MM.1S (cell line): Measurements from ENCODE around the gene TTC28.
"Not testable (repeated sequence)": the region's sequence is repeated elsewhere in the genome, so short reads cannot be mapped to it uniquely, and the experiment has no call there.

ENCODE experiments used
- DNase-seq: peaks from one replicate; pipeline ENCODE4 v3.0.0-alpha.2; 2015
- H2AFZ ChIP-seq: fragments of 300-600 bp; sonication (generic); 2 replicates; pipeline ENCODE4 v1.6.0; 2016; ENCODE audit warnings: antibody characterized with exemption, low read length
- H3F3A ChIP-seq: fragments of 300-600 bp; sonication (generic); 2 replicates; pipeline ENCODE4 v1.6.1; 2016; ENCODE audit warnings: mild to moderate bottlenecking, antibody characterized with exemption, low read length, moderate library complexity, mixed read lengths; ENCODE audit not compliant: insufficient read depth
- H3K27ac ChIP-seq: fragments of 300-600 bp; sonication (generic); 2 replicates; pipeline ENCODE4 v1.5.1; 2016; ENCODE audit warnings: mild to moderate bottlenecking, low read length
- H3K27me3 ChIP-seq: fragments of 300-600 bp; sonication (generic); replicated peaks from 2 replicates; pipeline ENCODE4 v1.6.0; 2016; ENCODE audit warnings: low read length; ENCODE audit not compliant: insufficient read depth
- H3K36me3 ChIP-seq: fragments of 300-600 bp; sonication (generic); replicated peaks from 2 replicates; pipeline ENCODE4 v1.6.1; 2016; ENCODE audit warnings: mild to moderate bottlenecking, low read length, mixed read lengths; ENCODE audit not compliant: insufficient read depth
- H3K4me1 ChIP-seq: fragments of 300-600 bp; sonication (generic); 2 replicates; pipeline ENCODE4 v1.6.1; 2016; ENCODE audit warnings: low read length, mixed read lengths
- H3K4me2 ChIP-seq: fragments of 300-600 bp; sonication (generic); 2 replicates; pipeline ENCODE4 v1.6.0; 2016; ENCODE audit warnings: low read depth, low read length
- H3K4me3 ChIP-seq: fragments of 300-600 bp; sonication (generic); 2 replicates; pipeline ENCODE4 v1.5.1; 2016; ENCODE audit warnings: low read length, mixed read lengths
- H3K79me2 ChIP-seq: fragments of 300-600 bp; sonication (generic); 2 replicates; pipeline ENCODE4 v1.6.1; 2016; ENCODE audit warnings: mixed run types, low read length, mixed read lengths
- H3K9ac ChIP-seq: fragments of 300-600 bp; sonication (generic); 2 replicates; pipeline ENCODE4 v1.6.1; 2016; ENCODE audit warnings: low read length, mixed read lengths
- H3K9me2 ChIP-seq: fragments of 300-600 bp; sonication (generic); replicated peaks from 2 replicates; pipeline ENCODE4 v1.6.1; 2016; ENCODE audit warnings: mild to moderate bottlenecking, low read length, mixed read lengths; ENCODE audit not compliant: insufficient read depth
- H3K9me3 ChIP-seq: fragments of 300-600 bp; sonication (generic); replicated peaks from 2 replicates; pipeline ENCODE4 v1.6.1; 2016; ENCODE audit warnings: mild to moderate bottlenecking, low read length, mixed read lengths; ENCODE audit not compliant: insufficient read depth
- H4K20me1 ChIP-seq: fragments of 300-600 bp; sonication (generic); 2 replicates; pipeline ENCODE4 v1.6.1; 2016; ENCODE audit warnings: mild to moderate bottlenecking, low read length, moderate library complexity, mixed read lengths; ENCODE audit not compliant: insufficient read depth
- EZH2 ChIP-seq: fragments of 300-600 bp; sonication (generic); optimal IDR thresholded peaks from 2 replicates; pipeline ENCODE3; 2017; ENCODE audit warnings: low read depth, mild to moderate bottlenecking, antibody characterized with exemption, low read length, mixed read lengths
- EZH2phosphoT487 ChIP-seq: fragments of 300-600 bp; sonication (generic); IDR thresholded peaks from 2 replicates; pipeline ENCODE4 v1.6.1; 2018; ENCODE audit warnings: antibody characterized with exemption, low read length
- TF ChIP-seq, protein P1 (sequence below): fragments of 300-600 bp; sonication (generic); IDR thresholded peaks from 2 replicates; pipeline ENCODE4 v1.5.1; 2016; ENCODE audit warnings: antibody characterized with exemption, low read length, mixed read lengths

TTC28 gene

DNA sequence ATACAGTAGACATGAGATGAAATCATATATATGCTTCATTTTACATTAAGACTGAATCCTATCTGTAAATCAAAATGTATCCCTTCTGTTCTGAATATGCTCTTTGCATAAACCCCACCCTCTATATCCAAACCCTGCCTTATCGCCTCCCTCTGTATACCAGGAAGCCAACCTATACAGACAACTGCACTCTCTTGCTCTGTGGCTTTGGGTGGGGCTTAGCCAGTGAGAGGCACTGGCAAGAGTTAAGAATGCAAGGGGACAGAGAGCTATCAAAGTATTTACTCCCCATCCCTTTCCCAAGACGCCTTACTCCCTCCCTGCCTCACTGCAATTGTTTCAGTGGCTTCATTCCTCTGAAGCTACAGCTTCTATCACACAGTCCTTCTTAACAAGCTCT, 309.8 kb downstream of the TTC28 start:
- no peaks in the 10 kb centered on the region for H4K20me1 ChIP-seq
- H3K79me2 ChIP-seq = no peaks in the 10 kb centered on the region
- H3K9ac ChIP-seq = no peak overlapping the region

DNA sequence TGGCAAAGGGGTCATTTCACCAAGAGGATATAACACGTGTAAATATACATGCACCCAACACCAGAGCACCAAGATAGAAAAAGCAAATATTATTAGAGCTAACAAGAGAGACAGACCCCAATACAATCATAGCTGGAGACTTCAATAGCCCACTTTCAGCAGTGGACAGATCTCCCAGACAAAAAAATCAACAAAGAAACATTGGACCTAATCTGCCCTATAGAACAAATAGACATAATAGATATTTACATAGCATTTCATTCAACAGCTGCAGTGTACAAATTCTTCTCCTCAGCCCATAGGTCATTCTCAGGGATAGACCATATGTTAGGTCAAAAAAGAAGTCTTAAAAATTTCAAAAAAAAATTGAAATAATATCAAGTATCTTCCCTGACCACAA, 312.8 kb downstream of the TTC28 start:
- TF ChIP-seq, protein P1, sequence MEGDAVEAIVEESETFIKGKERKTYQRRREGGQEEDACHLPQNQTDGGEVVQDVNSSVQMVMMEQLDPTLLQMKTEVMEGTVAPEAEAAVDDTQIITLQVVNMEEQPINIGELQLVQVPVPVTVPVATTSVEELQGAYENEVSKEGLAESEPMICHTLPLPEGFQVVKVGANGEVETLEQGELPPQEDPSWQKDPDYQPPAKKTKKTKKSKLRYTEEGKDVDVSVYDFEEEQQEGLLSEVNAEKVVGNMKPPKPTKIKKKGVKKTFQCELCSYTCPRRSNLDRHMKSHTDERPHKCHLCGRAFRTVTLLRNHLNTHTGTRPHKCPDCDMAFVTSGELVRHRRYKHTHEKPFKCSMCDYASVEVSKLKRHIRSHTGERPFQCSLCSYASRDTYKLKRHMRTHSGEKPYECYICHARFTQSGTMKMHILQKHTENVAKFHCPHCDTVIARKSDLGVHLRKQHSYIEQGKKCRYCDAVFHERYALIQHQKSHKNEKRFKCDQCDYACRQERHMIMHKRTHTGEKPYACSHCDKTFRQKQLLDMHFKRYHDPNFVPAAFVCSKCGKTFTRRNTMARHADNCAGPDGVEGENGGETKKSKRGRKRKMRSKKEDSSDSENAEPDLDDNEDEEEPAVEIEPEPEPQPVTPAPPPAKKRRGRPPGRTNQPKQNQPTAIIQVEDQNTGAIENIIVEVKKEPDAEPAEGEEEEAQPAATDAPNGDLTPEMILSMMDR = no peak
- TF ChIP-seq EZH2phosphoT487 (no peak), EZH2 (no peak)
- H3K9me3 ChIP-seq = no peaks in the 10 kb centered on the region
- no peak overlapping the region for H3K4me2 ChIP-seq
- no peak overlapping the region for H3K27ac ChIP-seq
- H3K36me3 ChIP-seq = no peaks in the 10 kb centered on the region
- H3K27me3 ChIP-seq = no peaks in the 10 kb centered on the region
- no peak overlapping the region for H2AFZ ChIP-seq
- H3K9me2 ChIP-seq = no peaks in the 10 kb centered on the region
- H3K9ac ChIP-seq = no peak overlapping the region
- no peaks in the 10 kb centered on the region for H3F3A ChIP-seq
- no peaks in the 10 kb centered on the region for H3K4me1 ChIP-seq
- no peak for DNase-seq
- no peak overlapping the region for H3K4me3 ChIP-seq
- no peaks in the 10 kb centered on the region for H4K20me1 ChIP-seq
- H3K79me2 ChIP-seq = no peaks in the 10 kb centered on the region

More for the DNA sequence above, 309.8 kb downstream of the TTC28 start:
- no peaks in the 10 kb centered on the region for H3F3A ChIP-seq
- H3K4me2 ChIP-seq = no peak overlapping the region
- H3K36me3 ChIP-seq = no peaks in the 10 kb centered on the region
- no peaks in the 10 kb centered on the region for H3K9me3 ChIP-seq
- H3K4me1 ChIP-seq = no peaks in the 10 kb centered on the region
- H3K27me3 ChIP-seq = no peaks in the 10 kb centered on the region
- H3K9me2 ChIP-seq = no peaks in the 10 kb centered on the region
- no peak overlapping the region for H3K27ac ChIP-seq
- TF ChIP-seq, protein P1 = no peak
- TF ChIP-seq EZH2 (no peak), EZH2phosphoT487 (no peak)
- H2AFZ ChIP-seq = no peak overlapping the region
- DNase-seq = no peak
- H3K4me3 ChIP-seq = no peak overlapping the region

- H3K4me3 ChIP-seq = no peak overlapping the region
- no peaks in the 10 kb centered on the region for H3K4me1 ChIP-seq
- H3K9me3 ChIP-seq = no peaks in the 10 kb centered on the region
- TF ChIP-seq EZH2 (no peak), EZH2phosphoT487 (no peak)
- TF ChIP-seq, protein P1 = no peak
- H4K20me1 ChIP-seq = no peaks in the 10 kb centered on the region
- no peaks in the 10 kb centered on the region for H3K36me3 ChIP-seq
- no peak overlapping the region for H3K27ac ChIP-seq
- H3K79me2 ChIP-seq = no peaks in the 10 kb centered on the region
- no peak for DNase-seq
- no peak overlapping the region for H3K9ac ChIP-seq
- H3F3A ChIP-seq = no peaks in the 10 kb centered on the region
- H3K9me2 ChIP-seq = no peaks in the 10 kb centered on the region
- no peak overlapping the region for H2AFZ ChIP-seq
- H3K27me3 ChIP-seq = no peaks in the 10 kb centered on the region
- no peak overlapping the region for H3K4me2 ChIP-seq
These were observed 314.3 kb downstream of the TTC28 start for GRCh38 chr22:28365371-28365770.

GRCh38 chr22:28364105-28364504, 315.5 kb downstream of the TTC28 start:
- not testable (repeated sequence) for H3F3A ChIP-seq, H4K20me1 ChIP-seq, DNase-seq, H3K36me3 ChIP-seq, H2AFZ ChIP-seq, H3K9ac ChIP-seq, H3K4me3 ChIP-seq, H3K9me3 ChIP-seq, H3K27ac ChIP-seq, H3K4me2 ChIP-seq, H3K9me2 ChIP-seq, H3K4me1 ChIP-seq, H3K79me2 ChIP-seq, H3K27me3 ChIP-seq
